ENCODE results near the gene KRTCAP2. TPM values are rescaled to one million over a fixed set of nuclear protein-coding genes. Genes with fewer than 3 reads are reported as not detected.

The KRTCAP2 gene
- total and polyA plus RNA-seq, 10 of the 15 experiments (the other 5 are each of a cell fraction or from before 2014, with no cell fraction given) = 61.3 to 238 (median 141) TPM

DNA sequence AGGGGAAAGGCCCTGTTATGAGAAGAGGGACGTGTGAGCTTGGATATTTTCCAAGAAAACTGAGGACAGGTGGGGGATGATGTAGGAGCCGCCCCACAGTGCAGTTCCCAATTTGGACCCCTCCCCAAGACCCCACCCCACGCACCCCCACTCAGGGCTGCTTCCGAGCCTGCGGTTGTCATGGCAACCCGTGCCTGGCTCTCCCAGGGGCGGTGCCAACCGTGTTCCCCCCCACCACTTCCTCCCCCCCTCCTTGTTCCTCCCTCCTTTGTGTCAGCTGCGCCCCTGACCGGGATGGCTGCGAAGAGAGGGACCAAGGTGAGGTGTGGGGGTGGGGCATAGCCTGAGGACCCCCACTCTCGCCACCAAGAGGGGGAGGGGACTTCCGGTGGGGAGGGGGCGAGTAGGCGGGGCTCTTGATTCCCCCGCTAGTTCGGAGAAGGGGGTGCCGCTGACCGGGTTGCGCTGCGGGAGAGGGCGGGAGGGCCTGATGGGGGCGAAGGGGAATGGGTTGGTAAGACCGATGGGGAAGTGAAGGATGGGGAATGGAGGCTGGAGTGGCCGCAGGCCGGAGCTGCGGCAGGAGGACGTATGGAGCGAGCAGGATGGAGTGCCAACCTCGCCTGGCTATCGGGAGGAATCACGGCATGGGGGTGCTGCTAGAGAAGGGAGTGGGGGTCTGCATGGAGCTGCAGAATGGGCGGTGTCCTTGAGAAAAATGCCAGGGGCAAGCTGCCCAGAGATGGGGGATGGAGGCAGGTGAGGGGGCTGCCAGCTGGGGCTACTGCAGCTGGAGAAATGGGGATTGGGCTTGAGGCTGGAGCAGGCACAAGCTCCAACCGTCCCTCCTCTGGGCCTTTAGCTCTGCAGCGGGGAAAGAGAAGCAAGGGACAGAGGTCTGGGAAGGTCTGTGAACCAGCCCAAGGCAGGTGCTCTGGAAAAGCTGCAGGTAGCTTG lies 1.5 kb upstream of the KRTCAP2 start:
- no peak for FAIRE-seq
- WGBS (ENCODE audit: insufficient coverage, insufficient replicate concordance, low lambda C conversion rate, missing lambda C conversion rate) = 41% methylated on average over 22 of the region's 35 CpGs
- peak overlapping the region; percentile 18; the same call in 1 of the 2 replicates for H3K9ac ChIP-seq (ENCODE audit: control insufficient read depth, insufficient read depth, low read length)

More for the DNA sequence above, 1.5 kb upstream of the KRTCAP2 start:
- ATAC-seq = no peak
- SMC1A ChIA-PET (ENCODE audit: uncharacterized antibody, unreplicated experiment) = interaction anchor here (1.1 to 4.7 kb wide), 4 partner anchors 19 to 52 kb away, joined by 3 to 46 read pairs (median 5); no protein-coding TSS in a partner anchor
- Histone ChIP-seq H3K79me2 (ENCODE audit: control insufficient read depth, insufficient read depth, low read length) (peaks cover 12% of the 10 kb centered on the region), H2AFZ (ENCODE audit: control insufficient read depth, low read depth, low read length) (peak overlapping the region; percentile 96), H3K4me1 (ENCODE audit: control insufficient read depth, insufficient read depth, low read length) (peaks cover 26% of the 10 kb centered on the region), H4K20me1 (ENCODE audit: control insufficient read depth, insufficient read depth) (no peaks in the 10 kb centered on the region), H3K36me3 (ENCODE audit: control insufficient read depth in 2 of 2, insufficient read depth in 2 of 2, low read length in 1 of 2) (peaks cover 0 to 3% of the 10 kb centered on the region in 2 experiments; a peak in 1 of 4 replicates), H3K9me3 (replicated peaks; ENCODE audit: control insufficient read depth, insufficient read depth, low read length) (no peaks in the 10 kb centered on the region; the same call in 2 of the 3 replicates), H3K27me3 (replicated peaks in 1 of 2; ENCODE audit: control insufficient read depth in 2 of 2, insufficient read depth in 2 of 2, low read length in 1 of 2) (no peaks in the 10 kb centered on the region), H3K4me2 (ENCODE audit: control insufficient read depth, insufficient read depth) (peak overlapping the region; percentile 97), H3K27ac (ENCODE audit: control insufficient read depth, insufficient read depth) (no peak overlapping the region), H3K4me3 (peak overlapping the region; percentile 73)
- POLR2A ChIA-PET = interaction anchor here (0.5 to 7.4 kb wide), 8 partner anchors 8 to 1223 kb away, joined by 3 to 77 read pairs (median 8); partner anchors contain the start of genes CLK2 and ENTREP3
- no peak for DNase-seq (ENCODE audit: low read depth, low spot score)
- RAD21 ChIA-PET (ENCODE audit: unreplicated experiment) = interaction anchor here (0.9 to 4.8 kb wide), 9 partner anchors 11 to 149 kb away, joined by 3 to 77 read pairs (median 5); partner anchors contain the start of gene THBS3
- intact Hi-C loops (cut with micrococcal nuclease; ENCODE audit: unreplicated experiment) = loop anchor here (5.0 kb wide), 1 partner anchor 37 kb away; the partner anchor contains the start of gene SLC50A1
- BruUV-seq (replicated peaks) = no TSS peak
- CTCF ChIA-PET = interaction anchor here (0.9 to 12.1 kb wide), 19 partner anchors 10 to 133 kb away, joined by 3 to 284 read pairs (median 5); partner anchors contain the start of genes SLC50A1 and THBS3
- no peak for TF ChIP-seq ETV6 (conservative IDR thresholded peaks at IDR 0.05 in 1 of 2, IDR thresholded peaks at IDR 0.05 in 1 of 2; ENCODE audit: borderline replicate concordance in 1 of 2, low read depth in 1 of 2)
- TF ChIP-seq SPI1 (IDR thresholded peaks at IDR 0.05; ENCODE audit: borderline replicate concordance, insufficient read depth, low read depth, low read length) = peak; percentile 43; the same call in 1 of the 2 replicates
- TF ChIP-seq ZSCAN29 (IDR thresholded peaks at IDR 0.05) = no peak
- TF ChIP-seq HDGF (IDR thresholded peaks at IDR 0.05) = no peak
- no peak for TF ChIP-seq ZNF622 (IDR thresholded peaks at IDR 0.05)
- no peak for TF ChIP-seq MXI1 (IDR thresholded peaks at IDR 0.05; ENCODE audit: low read depth, low read length)
- no peak for TF ChIP-seq SMAD5 (IDR thresholded peaks at IDR 0.05; ENCODE audit: low read depth)
- TF ChIP-seq BMI1 (IDR thresholded peaks at IDR 0.05; ENCODE audit: borderline replicate concordance) = peak; percentile 87
- in situ Hi-C loops (cut with MboI) = no loop called here

Measured in GM12878 (cell line).